Retinal pigment epithelial cell (primary cell): ENCODE data around the gene FUBP3.

Experiments
- DNase-seq: peaks from one replicate; pipeline ENCODE4 v3.0.0-alpha.2; 2010; ENCODE audit warnings: low read depth
- H3K4me3 ChIP-seq: 2 replicates; pipeline ENCODE4 v1.5.1; 2011; ENCODE audit warnings: mild to moderate bottlenecking, low read length, control low read depth, moderate library complexity
- TF ChIP-seq, protein P1 (sequence below): conservative IDR thresholded peaks from 2 replicates; pipeline ENCODE4 v1.5.1; 2011; ENCODE audit warnings: low read depth, low read length, control low read depth, inconsistent platforms

Gene FUBP3

DNA sequence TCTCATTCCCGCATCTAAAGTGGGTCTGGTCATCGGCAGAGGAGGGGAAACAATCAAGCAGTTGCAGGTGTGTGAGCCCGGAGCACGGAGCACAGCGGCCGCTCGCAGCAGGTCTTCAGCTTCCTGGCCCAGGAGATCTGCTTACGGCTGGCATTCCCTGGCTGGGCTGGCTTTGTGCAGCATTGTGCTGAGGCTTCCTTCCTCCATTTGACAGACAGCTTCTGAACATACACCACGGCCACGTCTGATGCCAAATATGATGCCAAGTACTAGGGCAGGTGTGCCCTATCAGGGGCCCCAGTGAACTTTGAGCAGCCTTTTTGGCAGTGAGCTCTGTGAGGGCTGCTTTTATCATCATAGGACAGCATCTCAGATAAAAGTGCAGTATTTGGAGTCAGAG lies 37.1 kb downstream of the FUBP3 start:
- TF ChIP-seq, protein P1, sequence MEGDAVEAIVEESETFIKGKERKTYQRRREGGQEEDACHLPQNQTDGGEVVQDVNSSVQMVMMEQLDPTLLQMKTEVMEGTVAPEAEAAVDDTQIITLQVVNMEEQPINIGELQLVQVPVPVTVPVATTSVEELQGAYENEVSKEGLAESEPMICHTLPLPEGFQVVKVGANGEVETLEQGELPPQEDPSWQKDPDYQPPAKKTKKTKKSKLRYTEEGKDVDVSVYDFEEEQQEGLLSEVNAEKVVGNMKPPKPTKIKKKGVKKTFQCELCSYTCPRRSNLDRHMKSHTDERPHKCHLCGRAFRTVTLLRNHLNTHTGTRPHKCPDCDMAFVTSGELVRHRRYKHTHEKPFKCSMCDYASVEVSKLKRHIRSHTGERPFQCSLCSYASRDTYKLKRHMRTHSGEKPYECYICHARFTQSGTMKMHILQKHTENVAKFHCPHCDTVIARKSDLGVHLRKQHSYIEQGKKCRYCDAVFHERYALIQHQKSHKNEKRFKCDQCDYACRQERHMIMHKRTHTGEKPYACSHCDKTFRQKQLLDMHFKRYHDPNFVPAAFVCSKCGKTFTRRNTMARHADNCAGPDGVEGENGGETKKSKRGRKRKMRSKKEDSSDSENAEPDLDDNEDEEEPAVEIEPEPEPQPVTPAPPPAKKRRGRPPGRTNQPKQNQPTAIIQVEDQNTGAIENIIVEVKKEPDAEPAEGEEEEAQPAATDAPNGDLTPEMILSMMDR: no peak
- no peak overlapping the region for H3K4me3 ChIP-seq
- DNase-seq: no peak

DNA sequence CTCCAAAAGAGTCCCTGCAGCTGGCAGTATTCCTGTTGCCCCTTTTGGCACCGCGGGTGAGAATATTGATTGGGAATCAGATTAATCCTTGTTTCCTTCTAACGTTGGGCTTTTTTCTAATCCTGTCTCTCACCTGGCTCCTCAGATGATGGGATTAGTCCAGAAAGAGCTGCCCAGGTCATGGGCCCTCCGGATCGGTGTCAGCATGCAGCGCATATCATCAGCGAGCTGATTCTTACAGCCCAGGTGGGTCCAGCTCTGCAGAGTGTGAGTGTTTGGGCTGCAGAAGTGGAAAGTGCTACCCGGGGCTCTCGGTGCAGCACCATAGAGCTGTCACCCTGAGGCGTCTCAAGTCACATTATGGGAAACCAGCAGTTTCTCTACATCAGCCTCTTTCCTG lies 44.1 kb downstream of the FUBP3 start:
- no peak overlapping the region for H3K4me3 ChIP-seq
- TF ChIP-seq, protein P1: no peak
- DNase-seq: no peak

DNA sequence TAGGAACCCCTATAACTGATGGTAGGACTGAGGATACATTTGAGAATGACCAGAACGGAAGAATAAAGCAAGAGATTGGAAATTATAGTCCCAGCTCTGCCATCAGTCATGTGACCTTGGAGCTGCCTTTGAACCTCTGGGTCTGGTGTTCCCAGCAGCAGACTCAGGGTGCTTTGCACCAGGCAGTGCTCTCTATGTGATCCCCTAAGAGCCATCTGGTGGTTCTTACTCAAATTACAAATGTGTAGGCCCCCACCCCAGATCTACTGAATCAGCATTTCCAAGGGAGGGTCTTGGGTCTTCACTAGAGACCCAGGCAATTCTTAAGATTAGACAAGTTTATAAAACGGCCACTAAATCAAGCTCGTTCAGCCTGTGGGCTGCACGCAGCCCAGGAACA lies 44.8 kb downstream of the FUBP3 start:
- TF ChIP-seq, protein P1: no peak
- H3K4me3 ChIP-seq: no peak overlapping the region
- DNase-seq: no peak

DNA sequence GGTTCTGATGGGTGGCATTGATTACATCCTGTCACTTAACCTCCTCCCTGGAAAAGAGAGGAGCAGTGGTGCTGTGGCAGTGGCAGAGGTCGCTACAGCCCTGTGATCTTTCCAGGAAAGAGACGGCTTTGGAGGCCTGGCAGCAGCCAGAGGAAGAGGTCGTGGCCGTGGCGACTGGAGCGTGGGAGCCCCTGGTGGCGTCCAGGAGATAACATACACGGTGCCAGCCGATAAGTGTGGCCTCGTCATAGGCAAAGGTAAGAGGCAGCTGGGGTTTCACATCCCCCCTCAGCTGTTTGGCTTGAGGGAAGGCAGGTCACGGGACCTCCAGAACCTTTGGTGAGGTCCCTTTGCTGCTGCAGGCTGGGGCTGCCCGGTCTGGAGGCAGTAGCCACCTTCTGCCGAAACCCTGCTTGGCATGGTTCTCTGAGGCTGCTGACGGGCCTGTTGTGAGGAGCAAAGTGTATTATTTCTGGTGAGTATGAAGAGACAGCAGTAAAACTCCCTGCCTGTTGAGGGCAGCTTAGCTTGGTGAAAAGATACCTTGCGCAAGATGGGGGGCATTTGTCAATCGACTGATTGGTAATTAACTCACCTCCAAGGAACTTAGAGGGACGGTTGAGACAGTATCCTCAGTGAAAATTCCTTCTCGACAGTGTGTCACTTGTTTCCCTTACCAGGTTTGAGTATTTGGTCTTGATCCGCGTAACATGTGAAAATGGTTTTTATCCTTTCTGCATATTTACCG lies 47.0 kb downstream of the FUBP3 start:
- TF ChIP-seq, protein P1: no peak
- no peak overlapping the region for H3K4me3 ChIP-seq
- DNase-seq: no peak

DNA sequence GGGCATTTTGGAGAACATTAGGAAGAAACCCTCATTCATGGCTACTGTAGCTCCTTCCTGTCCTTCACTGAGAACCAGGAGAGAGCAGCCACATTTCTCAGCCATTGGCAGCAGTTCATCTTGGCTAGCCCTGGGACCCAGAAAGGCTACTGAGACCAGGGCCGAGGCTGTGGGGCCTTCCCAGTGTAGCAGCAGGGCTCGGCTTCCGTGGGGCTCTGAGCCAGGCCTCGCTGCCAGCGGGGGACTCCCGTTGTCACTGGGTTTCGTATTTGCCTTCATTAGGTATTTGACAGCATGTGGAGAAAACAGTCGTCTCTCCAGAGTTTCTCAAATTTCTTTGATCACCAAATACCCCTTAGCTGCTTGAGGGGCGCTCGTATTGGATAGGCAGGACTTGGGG lies 47.7 kb downstream of the FUBP3 start:
- H3K4me3 ChIP-seq: no peak overlapping the region
- no peak for DNase-seq
- TF ChIP-seq, protein P1: no peak

DNA sequence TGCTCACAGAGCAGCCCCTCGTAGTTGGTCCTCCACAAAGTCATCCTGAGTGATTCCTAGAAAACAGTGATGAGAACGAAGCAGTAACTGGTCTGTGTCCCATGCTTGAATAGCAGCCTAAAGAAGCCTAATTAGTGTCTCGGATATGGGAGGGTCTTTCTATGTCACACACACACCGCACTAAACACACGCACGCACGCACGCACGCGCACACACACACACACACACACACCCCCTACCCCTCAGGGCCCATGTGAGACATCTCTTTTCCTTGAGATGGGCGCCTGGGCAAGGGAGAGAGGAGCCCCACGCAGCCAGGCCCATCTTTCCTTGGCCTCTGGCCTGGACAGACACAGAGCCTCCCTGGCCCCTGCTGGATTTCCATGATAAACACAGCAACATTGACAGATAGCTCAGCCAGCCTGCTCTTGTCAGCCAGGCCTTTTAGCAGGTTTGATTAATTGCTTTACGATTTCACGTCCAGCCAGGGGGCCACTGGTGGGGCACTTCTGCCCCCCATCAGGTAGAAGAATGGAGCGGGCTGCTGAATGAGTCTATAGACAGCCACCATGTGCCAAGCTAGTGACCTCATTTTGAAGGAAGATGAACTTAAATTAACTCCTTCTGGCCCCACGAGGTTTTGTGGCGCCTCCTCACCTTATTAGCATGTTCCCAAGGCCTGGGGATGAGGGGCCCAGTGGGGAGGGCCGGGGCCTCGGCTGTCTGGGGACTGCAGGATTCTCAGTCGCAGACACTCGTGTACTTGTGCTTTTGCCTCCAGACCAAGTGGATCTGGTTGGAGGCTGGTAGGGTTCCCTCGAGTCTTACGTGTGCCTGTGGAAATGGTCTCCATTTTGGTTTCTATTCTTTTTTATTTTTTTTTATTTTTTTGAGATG lies 48.8 kb downstream of the FUBP3 start:
- DNase-seq: no peak
- TF ChIP-seq, protein P1: no peak
- H3K4me3 ChIP-seq: no peak overlapping the region
